K562 (cell line): ENCODE results near the gene DIS3L. TPM values are rescaled to one million over a fixed set of nuclear protein-coding genes. Genes with fewer than 3 reads are reported as not detected.

Experiments used
- ARID2 ChIP-seq: fragments of 450-650 bp; IDR thresholded peaks from 2 replicates; pipeline ENCODE4 v1.6.1; 2017; ENCODE audit warnings: antibody characterized with exemption, mild to moderate bottlenecking
- CBFA2T2 ChIP-seq: fragments of 450-650 bp; conservative IDR thresholded peaks from 2 replicates; pipeline ENCODE4 v1.6.1; 2017; ENCODE audit warnings: mild to moderate bottlenecking
- CBX5 ChIP-seq: IDR thresholded peaks from 2 replicates; pipeline ENCODE4 v1.6.1; 2014; ENCODE audit warnings: low read depth, borderline replicate concordance
- CC2D1A ChIP-seq: fragments of 450-650 bp; IDR thresholded peaks from 2 replicates; pipeline ENCODE4 v1.6.1; 2017; ENCODE audit warnings: mild to moderate bottlenecking
- CREB1 ChIP-seq, 2 experiments: sonication (generic) in 1 of 2; formaldehyde crosslinking in 1 of 2; IDR thresholded peaks; 2 replicates each; pipeline versions ENCODE4 v1.6.1 to v1.8.0; 2012 to 2022; ENCODE audit warnings: inconsistent platforms in 1 of 2, mild to moderate bottlenecking in 1 of 2, missing genetic modification reagents in 1 of 2, moderate library complexity in 1 of 2
- FOXJ2 ChIP-seq: fragments of 200-800 bp; sonication (Bioruptor generic); IDR thresholded peaks from 2 replicates; pipeline ENCODE4 v1.6.1; 2016; ENCODE audit warnings: missing genetic modification characterization, missing compliant biosample characterization
- FOXP1 ChIP-seq: sonication (generic); formaldehyde crosslinking; IDR thresholded peaks from 2 replicates; pipeline ENCODE4 v1.8.0; 2022; ENCODE audit warnings: mild to moderate bottlenecking, missing genetic modification reagents
- GATAD2B ChIP-seq: fragments of 450-650 bp; IDR thresholded peaks from 2 replicates; pipeline ENCODE4 v1.6.1; 2017; ENCODE audit warnings: mild to moderate bottlenecking, borderline replicate concordance
- GTF2A2 ChIP-seq: IDR thresholded peaks from 2 replicates; pipeline ENCODE4 v1.6.1; 2016; ENCODE audit warnings: mild to moderate bottlenecking, missing genetic modification characterization, missing compliant biosample characterization
- LARP7 ChIP-seq: fragments of 450-650 bp; IDR thresholded peaks from 2 replicates; pipeline ENCODE4 v1.6.1; 2016
- MTF1 ChIP-seq: fragments of 250-450 bp; sonication (Bioruptor Pico); IDR thresholded peaks from 2 replicates; pipeline ENCODE4 v1.9.0; 2021; ENCODE audit warnings: moderate library complexity, mild to moderate bottlenecking, inconsistent platforms, borderline replicate concordance
- POLR2AphosphoS2 ChIP-seq: IDR thresholded peaks from 2 replicates; pipeline ENCODE4 v1.6.1; 2012; ENCODE audit warnings: low read length, improper control_type of control experiment
- RFX7 ChIP-seq: fragments of 250-450 bp; sonication (Bioruptor Pico); IDR thresholded peaks from 2 replicates; pipeline ENCODE4 v1.5.1; 2021; ENCODE audit warnings: mild to moderate bottlenecking
- SETDB1 ChIP-seq: IDR thresholded peaks from one replicate; pipeline ENCODE4 v1.6.1; 2012; ENCODE audit warnings: low read length, control low read depth, inconsistent platforms
- TAF1 ChIP-seq: IDR thresholded peaks from 2 replicates; pipeline ENCODE4 v1.6.1; 2011; ENCODE audit warnings: mild to moderate bottlenecking, low read length, moderate library complexity; ENCODE audit not compliant: insufficient read depth, control insufficient read depth, severe bottlenecking; ENCODE audit errors: extremely low read depth
- TCF7 ChIP-seq: sonication (generic); IDR thresholded peaks from 2 replicates; pipeline ENCODE4 v1.6.1; 2016; ENCODE audit warnings: antibody characterized with exemption, borderline replicate concordance
- TSC22D4 ChIP-seq: fragments of 450-650 bp; IDR thresholded peaks from 2 replicates; pipeline ENCODE4 v1.6.1; 2016; ENCODE audit warnings: missing genetic modification characterization, missing biosample characterization, control low read depth
- ZBTB17 ChIP-seq: fragments of 450-650 bp; formaldehyde crosslinking; IDR thresholded peaks from 2 replicates; pipeline ENCODE4 v1.4.0; 2020; ENCODE audit warnings: mild to moderate bottlenecking
- ZEB2 ChIP-seq: fragments of 450-650 bp; IDR thresholded peaks from 2 replicates; pipeline ENCODE4 v1.6.1; 2016
- ZNF316 ChIP-seq: fragments of 450-650 bp; IDR thresholded peaks from 2 replicates; pipeline ENCODE4 v1.6.1; 2016
- ZNF431 ChIP-seq: sonication (generic); formaldehyde crosslinking; IDR thresholded peaks from 2 replicates; pipeline ENCODE4 v1.8.0; 2022; ENCODE audit warnings: mild to moderate bottlenecking, missing genetic modification reagents
- ZNF76 ChIP-seq: fragments of 250-450 bp; sonication (Bioruptor Pico); IDR thresholded peaks from 2 replicates; pipeline ENCODE4 v1.4.0; 2020; ENCODE audit warnings: mild to moderate bottlenecking, moderate library complexity, borderline replicate concordance
- polyA plus RNA-seq, 8 experiments: library from polyadenylated mRNA; depleted of rRNA in 4 of 8; stranded (reverse) in 5 of 8; unstranded in 3 of 8; fragments of >200 nt; fragmentation: Nextera tagmentation in 2 of 8; fragmentation: Illumina TruSeq in 1 of 8; extraction: Ambion mirVana in 2 of 8; extraction: Trizol in 1 of 8; gene quantifications; 2 replicates each; pipeline versions ENCODE4 v1.2.1 to v1.2.3, GENCODE V29; 2011 to 2014; ENCODE audit warnings: inconsistent platforms in 1 of 8, missing spikeins in 1 of 8
- total RNA-seq, 7 experiments: library from RNA; depleted of rRNA in 6 of 7; stranded (reverse); fragments of >200 nt in 6 of 7; fragmentation: Illumina TruSeq in 2 of 7; extraction: Trizol in 2 of 7; gene quantifications; 2 replicates each; pipeline versions ENCODE4 v1.2.1 to v1.2.3, GENCODE V29; 2011 to 2021; ENCODE audit warnings: low replicate concordance in 1 of 7
- TF ChIP-seq, protein P1 (sequence below): sonication (generic); formaldehyde crosslinking; IDR thresholded peaks from 2 replicates; pipeline ENCODE4 v1.8.0; 2022; ENCODE audit warnings: missing genetic modification reagents, mild to moderate bottlenecking, borderline replicate concordance
- TF ChIP-seq, protein P2 (sequence below): sonication (generic); formaldehyde crosslinking; IDR thresholded peaks from 2 replicates; pipeline ENCODE4 v1.8.0; 2022; ENCODE audit warnings: mild to moderate bottlenecking, missing genetic modification reagents
- TF ChIP-seq, protein P3 (sequence below): fragments of 450-650 bp; formaldehyde crosslinking; IDR thresholded peaks from 2 replicates; pipeline ENCODE4 v1.4.0; 2020; ENCODE audit warnings: mild to moderate bottlenecking, moderate library complexity

The DIS3L gene
- total and polyA plus RNA-seq, 9 of the 15 experiments (the other 6 are each of a cell fraction or from before 2014, with no cell fraction given): 5.9 to 34.6 (median 16.9) TPM

DNA sequence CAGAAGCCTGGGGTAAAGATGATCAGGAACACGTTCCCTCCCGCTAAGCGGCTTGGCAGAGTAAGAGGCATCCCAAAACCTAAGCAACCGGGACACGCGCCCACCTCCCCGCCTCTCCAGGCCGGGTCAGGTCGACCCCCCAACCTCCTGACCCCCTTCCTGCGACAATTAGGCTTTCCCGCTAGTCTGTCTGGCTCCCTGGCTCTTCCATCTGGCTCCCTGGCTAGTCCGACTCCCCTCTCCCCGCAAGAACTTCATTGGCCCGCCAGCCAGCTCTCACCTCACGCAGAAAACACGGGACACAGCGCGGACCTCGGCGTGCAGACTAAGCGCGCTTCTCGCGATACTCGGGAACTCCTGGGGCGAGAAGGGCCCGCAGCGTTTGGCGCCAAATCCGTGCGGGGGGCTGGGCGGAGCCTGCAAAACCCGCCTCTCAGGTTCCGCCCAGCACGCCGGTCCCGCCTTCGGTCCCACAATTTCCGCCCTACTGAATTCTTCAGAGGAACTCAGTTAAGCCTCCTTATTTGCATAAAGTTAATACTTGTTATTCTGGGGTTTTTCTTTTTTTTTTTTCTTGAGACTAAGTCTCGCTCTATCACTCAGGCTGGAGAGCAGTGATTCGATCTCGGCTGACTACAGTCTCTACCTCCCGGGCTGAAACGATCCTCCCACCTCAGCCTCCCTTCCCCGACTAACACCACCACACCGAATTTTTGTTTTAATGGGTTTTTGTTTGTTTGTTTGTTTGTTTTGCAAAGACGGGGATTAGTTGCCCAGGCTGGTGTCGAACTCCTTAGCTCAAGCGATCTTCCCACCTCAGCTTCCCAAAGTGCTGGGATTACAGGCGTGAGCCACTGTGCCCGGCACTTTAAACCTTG lies 63.2 kb downstream of the DIS3L start, which contains the start of gene TIPIN (continued):
- TF ChIP-seq, protein P1, sequence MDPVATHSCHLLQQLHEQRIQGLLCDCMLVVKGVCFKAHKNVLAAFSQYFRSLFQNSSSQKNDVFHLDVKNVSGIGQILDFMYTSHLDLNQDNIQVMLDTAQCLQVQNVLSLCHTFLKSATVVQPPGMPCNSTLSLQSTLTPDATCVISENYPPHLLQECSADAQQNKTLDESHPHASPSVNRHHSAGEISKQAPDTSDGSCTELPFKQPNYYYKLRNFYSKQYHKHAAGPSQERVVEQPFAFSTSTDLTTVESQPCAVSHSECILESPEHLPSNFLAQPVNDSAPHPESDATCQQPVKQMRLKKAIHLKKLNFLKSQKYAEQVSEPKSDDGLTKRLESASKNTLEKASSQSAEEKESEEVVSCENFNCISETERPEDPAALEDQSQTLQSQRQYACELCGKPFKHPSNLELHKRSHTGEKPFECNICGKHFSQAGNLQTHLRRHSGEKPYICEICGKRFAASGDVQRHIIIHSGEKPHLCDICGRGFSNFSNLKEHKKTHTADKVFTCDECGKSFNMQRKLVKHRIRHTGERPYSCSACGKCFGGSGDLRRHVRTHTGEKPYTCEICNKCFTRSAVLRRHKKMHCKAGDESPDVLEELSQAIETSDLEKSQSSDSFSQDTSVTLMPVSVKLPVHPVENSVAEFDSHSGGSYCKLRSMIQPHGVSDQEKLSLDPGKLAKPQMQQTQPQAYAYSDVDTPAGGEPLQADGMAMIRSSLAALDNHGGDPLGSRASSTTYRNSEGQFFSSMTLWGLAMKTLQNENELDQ (CRISPR knock-in tag): no peak
- TF ChIP-seq FOXJ2 (tag) (no peak), POLR2AphosphoS2 (no peak), GTF2A2 (tag) (no peak), CREB1 (IDR thresholded peaks at IDR 0.05) (peak; percentile 93), CREB1 (CRISPR knock-in tag; IDR thresholded peaks at IDR 0.05) (peak; percentile 90), ZNF431 (CRISPR knock-in tag) (0 out of 2 replicates have a peak, but pooled peaks have one; percentile 54), SETDB1 (no peak), MTF1 (CRISPR knock-in tag) (no peak), TSC22D4 (no peak), ZEB2 (no peak), CBX5 (no peak), ARID2 (no peak), TCF7 (no peak), ZNF316 (no peak), CBFA2T2 (no peak), GATAD2B (no peak), ZBTB17 (peak; percentile 78; the same call in 1 of the 2 replicates), ZNF76 (CRISPR knock-in tag) (no peak), CC2D1A (peak; percentile 45; the same call in 1 of the 2 replicates), RFX7 (no peak), LARP7 (peak; percentile 86), FOXP1 (CRISPR knock-in tag) (peak; percentile 21; the same call in 1 of the 2 replicates), TAF1 (peak; percentile 85)
- TF ChIP-seq, protein P2, sequence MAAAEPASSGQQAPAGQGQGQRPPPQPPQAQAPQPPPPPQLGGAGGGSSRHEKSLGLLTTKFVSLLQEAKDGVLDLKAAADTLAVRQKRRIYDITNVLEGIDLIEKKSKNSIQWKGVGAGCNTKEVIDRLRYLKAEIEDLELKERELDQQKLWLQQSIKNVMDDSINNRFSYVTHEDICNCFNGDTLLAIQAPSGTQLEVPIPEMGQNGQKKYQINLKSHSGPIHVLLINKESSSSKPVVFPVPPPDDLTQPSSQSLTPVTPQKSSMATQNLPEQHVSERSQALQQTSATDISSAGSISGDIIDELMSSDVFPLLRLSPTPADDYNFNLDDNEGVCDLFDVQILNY: peak; percentile 71; the same call in 1 of the 2 replicates
- TF ChIP-seq, protein P3, sequence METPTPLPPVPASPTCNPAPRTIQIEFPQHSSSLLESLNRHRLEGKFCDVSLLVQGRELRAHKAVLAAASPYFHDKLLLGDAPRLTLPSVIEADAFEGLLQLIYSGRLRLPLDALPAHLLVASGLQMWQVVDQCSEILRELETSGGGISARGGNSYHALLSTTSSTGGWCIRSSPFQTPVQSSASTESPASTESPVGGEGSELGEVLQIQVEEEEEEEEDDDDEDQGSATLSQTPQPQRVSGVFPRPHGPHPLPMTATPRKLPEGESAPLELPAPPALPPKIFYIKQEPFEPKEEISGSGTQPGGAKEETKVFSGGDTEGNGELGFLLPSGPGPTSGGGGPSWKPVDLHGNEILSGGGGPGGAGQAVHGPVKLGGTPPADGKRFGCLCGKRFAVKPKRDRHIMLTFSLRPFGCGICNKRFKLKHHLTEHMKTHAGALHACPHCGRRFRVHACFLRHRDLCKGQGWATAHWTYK (CRISPR knock-in tag): peak; percentile 60; the same call in 1 of the 2 replicates
